OCI-M2 (cell line): Measurements from ENCODE around the gene NFIB.

Experiments
- DNase-seq: peaks from one replicate; lab custom pipeline; 2025; ENCODE audit not compliant: unreplicated experiment; lab: John Stamatoyannopoulos, UW

Gene NFIB

GRCh38 chr9:14249527-14249926 lies 64.4 kb downstream of the NFIB start:
- no peak for DNase-seq

- DNase-seq, result no peak
Measured at GRCh38 chr9:14248149-14248548, 65.8 kb downstream of the NFIB start.

GRCh38 chr9:14247577-14247976 lies 66.4 kb downstream of the NFIB start:
- no peak for DNase-seq

GRCh38 chr9:14246951-14247350 lies 67.0 kb downstream of the NFIB start:
- no peak for DNase-seq

- DNase-seq, result no peak
Measured at GRCh38 chr9:14245901-14246525, 67.9 kb downstream of the NFIB start.

- DNase-seq, result no peak
Measured at GRCh38 chr9:14243514-14244042, 70.4 kb downstream of the NFIB start.

GRCh38 chr9:14242150-14242805 lies 71.7 kb downstream of the NFIB start:
- DNase-seq, result no peak

GRCh38 chr9:14240537-14240936 lies 73.4 kb downstream of the NFIB start:
- DNase-seq, result no peak

GRCh38 chr9:14238518-14238917 lies 75.4 kb downstream of the NFIB start:
- no peak for DNase-seq

- DNase-seq, result no peak
Measured at GRCh38 chr9:14238079-14238478, 75.9 kb downstream of the NFIB start.

- no peak for DNase-seq
Measured at GRCh38 chr9:14236591-14236990, 77.3 kb downstream of the NFIB start.

- DNase-seq, result no peak
Measured at GRCh38 chr9:14232111-14232510, 81.8 kb downstream of the NFIB start.

GRCh38 chr9:14231196-14231990 lies 82.5 kb downstream of the NFIB start:
- DNase-seq, result no peak

GRCh38 chr9:14228602-14229001 lies 85.3 kb downstream of the NFIB start:
- no peak for DNase-seq

- DNase-seq, result no peak
Measured at GRCh38 chr9:14226855-14227532, 86.9 kb downstream of the NFIB start.

- DNase-seq, result no peak
Measured at GRCh38 chr9:14223081-14223480, 90.9 kb downstream of the NFIB start.

- no peak for DNase-seq
Measured at GRCh38 chr9:14222149-14222835, 91.6 kb downstream of the NFIB start.

GRCh38 chr9:14221558-14221957 lies 92.4 kb downstream of the NFIB start:
- DNase-seq, result no peak

GRCh38 chr9:14221119-14221518 lies 92.8 kb downstream of the NFIB start:
- no peak for DNase-seq

- no peak for DNase-seq
Measured at GRCh38 chr9:14220256-14220655, 93.7 kb downstream of the NFIB start.

- DNase-seq, result no peak
Measured at GRCh38 chr9:14219850-14220249, 94.1 kb downstream of the NFIB start.
